Measurements from ENCODE around the gene LCORL.

Gene LCORL

DNA sequence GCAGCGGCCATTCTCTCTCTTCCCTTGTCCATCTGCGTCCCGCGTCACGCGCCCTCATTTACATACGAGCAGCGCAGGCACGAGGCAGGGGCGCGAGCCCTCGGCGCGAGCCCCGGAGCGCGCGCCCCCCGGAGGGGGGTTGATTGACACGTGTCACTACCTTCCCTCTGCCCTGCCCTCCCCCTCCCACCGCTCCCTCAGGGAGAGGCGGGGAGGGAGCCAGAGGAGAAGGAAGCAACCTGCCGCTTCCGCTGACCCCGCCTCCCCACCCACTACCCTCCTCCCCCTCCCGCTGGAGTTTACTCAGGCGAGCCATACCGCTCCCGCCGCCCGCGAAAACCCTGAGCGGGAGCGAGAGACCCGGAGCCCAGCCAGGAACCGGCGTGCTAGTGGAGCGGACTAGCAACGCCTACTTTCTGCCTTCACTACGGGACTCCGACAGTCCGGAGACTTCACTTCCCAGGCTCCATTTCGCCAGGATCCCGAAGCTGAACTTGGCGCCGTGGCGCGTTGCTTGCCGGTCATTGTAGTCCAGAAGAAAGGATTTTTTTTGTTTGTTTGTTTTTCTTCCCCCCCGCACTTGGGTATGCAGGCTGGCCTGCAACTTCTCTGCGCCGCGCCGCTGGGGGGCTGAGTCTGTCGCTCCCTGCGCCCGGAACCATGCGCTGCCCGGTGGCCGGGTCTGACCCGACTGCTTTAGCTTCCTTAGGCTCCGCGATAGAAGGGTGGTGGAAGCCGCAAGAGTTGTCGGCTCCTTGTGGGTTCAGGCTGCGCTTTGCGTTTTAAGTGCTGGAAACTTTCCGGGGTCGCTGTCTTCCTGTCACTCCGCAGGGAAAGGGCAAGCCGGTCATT is at the start of gene LCORL:
Gene LCORL (minus strand): TSS at position 36 of the 852 bp plus-strand sequence. CDS start 4 bp downstream, at position 32.
- Histone ChIP-seq H3K4me1 (ENCODE audit: control insufficient read depth, insufficient read depth, low read length) (peaks cover 9% of the 10 kb centered on the region), H3K9ac (ENCODE audit: low read depth, low read length) (peak within 1 kb of the TSS; percentile 84), H3K9me3 (ENCODE audit: control insufficient read depth, insufficient read depth, low read length) (no peaks in the 10 kb centered on the region), H3K36me3 (ENCODE audit: control insufficient read depth, insufficient read depth, low read length) (no peaks in the 10 kb centered on the region), H3K4me3 (ENCODE audit: low read depth, low read length) (peak within 1 kb of the TSS; percentile 94), H3K27me3 (ENCODE audit: control insufficient read depth, insufficient read depth, low read length) (peaks cover 22% of the 10 kb centered on the region), H3K27ac (ENCODE audit: low read depth, low read length) (peak within 1 kb of the TSS; percentile 94)

DNA sequence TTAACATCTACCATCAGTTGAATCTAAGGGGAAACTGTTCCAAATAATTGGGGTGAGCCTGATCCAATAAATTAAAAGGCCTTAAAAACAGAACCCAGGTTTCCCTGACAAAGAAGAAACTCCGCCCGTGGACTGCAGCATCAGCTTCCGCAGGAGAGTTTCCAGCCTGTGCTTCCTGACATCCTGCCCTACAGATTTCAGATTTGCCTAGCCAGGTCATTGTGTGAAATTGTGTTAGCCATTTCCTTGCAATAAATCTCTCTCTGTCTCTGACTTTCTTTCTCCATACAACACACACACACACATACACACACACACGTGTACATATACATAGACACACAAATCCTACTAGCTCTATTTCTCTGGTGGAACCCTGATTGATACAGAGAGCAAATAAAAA is 48.3 kb upstream of the LCORL start:
- Histone ChIP-seq H3K4me1 (ENCODE audit: control insufficient read depth, insufficient read depth, low read length) (no peaks in the 10 kb centered on the region), H3K36me3 (ENCODE audit: control insufficient read depth, insufficient read depth, low read length) (no peaks in the 10 kb centered on the region), H3K9me3 (ENCODE audit: control insufficient read depth, insufficient read depth, low read length) (no peaks in the 10 kb centered on the region), H3K27ac (ENCODE audit: low read depth, low read length) (no peak overlapping the region), H3K27me3 (ENCODE audit: control insufficient read depth, insufficient read depth, low read length) (no peaks in the 10 kb centered on the region), H3K4me3 (ENCODE audit: low read depth, low read length) (no peak overlapping the region), H3K9ac (ENCODE audit: low read depth, low read length) (no peak overlapping the region)

DNA sequence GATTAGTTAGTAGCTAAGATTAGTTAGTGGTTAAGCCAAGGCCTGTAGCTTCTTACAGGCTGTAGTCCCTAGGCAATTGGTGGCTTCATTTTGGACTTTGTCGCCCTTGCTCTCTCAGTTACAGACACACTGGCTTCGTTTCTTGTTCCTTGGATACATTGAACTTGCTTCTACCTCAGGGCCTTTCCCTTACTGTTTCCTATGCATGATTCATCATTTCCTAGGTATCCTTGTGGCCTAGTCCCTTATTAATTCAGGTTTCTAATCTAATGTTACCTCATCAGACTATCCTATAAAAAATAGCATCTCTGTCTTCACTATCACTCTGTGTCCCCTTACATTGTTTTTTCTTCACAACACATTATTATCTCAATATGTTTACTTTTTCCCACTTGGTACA is 45.5 kb upstream of the LCORL start:
- H3K9me3 ChIP-seq (ENCODE audit: control insufficient read depth, insufficient read depth, low read length) = peaks cover 7% of the 10 kb centered on the region; the same call in 1 of the 2 replicates
- H3K27ac ChIP-seq (ENCODE audit: low read depth, low read length) = no peak overlapping the region
- no peak overlapping the region for H3K9ac ChIP-seq (ENCODE audit: low read depth, low read length)
- no peaks in the 10 kb centered on the region for H3K4me1 ChIP-seq (ENCODE audit: control insufficient read depth, insufficient read depth, low read length)
- H3K36me3 ChIP-seq (ENCODE audit: control insufficient read depth, insufficient read depth, low read length) = no peaks in the 10 kb centered on the region
- H3K27me3 ChIP-seq (ENCODE audit: control insufficient read depth, insufficient read depth, low read length) = no peaks in the 10 kb centered on the region
- no peak overlapping the region for H3K4me3 ChIP-seq (ENCODE audit: low read depth, low read length)

DNA sequence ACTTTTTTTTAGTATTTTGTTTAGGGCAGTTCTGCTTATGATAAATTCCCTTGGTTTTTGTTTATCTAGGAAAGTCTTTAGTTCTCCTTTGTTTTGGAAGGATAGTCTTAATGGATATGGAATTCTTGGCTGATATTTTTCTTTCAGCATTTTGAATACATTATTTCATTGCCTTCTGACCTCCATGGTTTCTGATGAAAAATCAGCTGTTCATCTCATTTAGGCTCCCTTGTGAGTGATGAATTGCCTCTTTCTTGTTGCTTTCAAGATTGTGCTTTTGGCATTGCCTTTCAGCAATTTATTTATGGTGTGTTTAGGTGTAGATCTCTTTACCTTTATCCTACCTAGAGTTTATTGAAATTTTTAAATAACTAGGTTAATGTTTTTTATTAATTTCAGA is 41.5 kb upstream of the LCORL start:
- no peaks in the 10 kb centered on the region for H3K36me3 ChIP-seq (ENCODE audit: control insufficient read depth, insufficient read depth, low read length)
- H3K27me3 ChIP-seq (ENCODE audit: control insufficient read depth, insufficient read depth, low read length) = no peaks in the 10 kb centered on the region
- H3K4me3 ChIP-seq (ENCODE audit: low read depth, low read length) = no peak overlapping the region
- no peaks in the 10 kb centered on the region for H3K4me1 ChIP-seq (ENCODE audit: control insufficient read depth, insufficient read depth, low read length)
- no peak overlapping the region for H3K27ac ChIP-seq (ENCODE audit: low read depth, low read length)
- peaks cover 7% of the 10 kb centered on the region; the same call in 1 of the 2 replicates for H3K9me3 ChIP-seq (ENCODE audit: control insufficient read depth, insufficient read depth, low read length)
- no peak overlapping the region for H3K9ac ChIP-seq (ENCODE audit: low read depth, low read length)

DNA sequence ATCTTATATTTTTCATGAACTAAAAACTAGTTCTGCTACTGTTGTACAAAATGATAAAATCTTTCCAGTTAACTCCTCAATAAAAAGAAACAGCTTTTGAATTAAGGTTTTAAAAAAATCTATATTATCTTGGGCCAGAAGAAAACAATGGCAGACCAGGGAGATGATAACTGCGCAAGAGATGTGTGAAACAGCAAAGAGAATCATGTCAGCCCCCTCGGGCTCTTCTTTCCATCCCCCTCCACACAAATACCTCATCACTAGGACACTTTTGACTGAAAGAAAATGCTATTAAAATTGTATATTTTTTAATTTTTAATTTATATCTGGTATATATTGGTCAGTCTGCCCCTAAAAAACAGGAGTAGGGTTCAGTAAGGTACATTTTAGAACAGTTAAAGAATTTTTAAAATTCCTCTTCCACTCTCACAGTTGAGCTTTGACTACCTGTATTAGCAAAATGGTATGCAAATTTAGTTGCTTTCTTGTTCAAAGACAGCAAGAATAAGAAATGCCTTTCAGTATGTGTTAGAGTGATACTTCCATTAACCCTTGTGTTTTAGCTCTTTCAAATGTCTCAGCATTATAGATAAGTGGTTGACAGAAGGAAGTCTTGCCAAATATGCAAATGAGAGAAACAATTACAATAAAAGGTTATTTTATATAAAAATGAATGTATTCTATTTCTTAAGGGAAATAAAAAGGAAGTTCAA is 36.4 kb upstream of the LCORL start:
- H3K4me1 ChIP-seq (ENCODE audit: control insufficient read depth, insufficient read depth, low read length) = no peaks in the 10 kb centered on the region
- H3K27ac ChIP-seq (ENCODE audit: low read depth, low read length) = no peak overlapping the region
- H3K27me3 ChIP-seq (ENCODE audit: control insufficient read depth, insufficient read depth, low read length) = no peaks in the 10 kb centered on the region
- H3K9ac ChIP-seq (ENCODE audit: low read depth, low read length) = no peak overlapping the region
- peaks cover 2% of the 10 kb centered on the region; the same call in 1 of the 2 replicates for H3K9me3 ChIP-seq (ENCODE audit: control insufficient read depth, insufficient read depth, low read length)
- no peak overlapping the region for H3K4me3 ChIP-seq (ENCODE audit: low read depth, low read length)
- H3K36me3 ChIP-seq (ENCODE audit: control insufficient read depth, insufficient read depth, low read length) = no peaks in the 10 kb centered on the region

DNA sequence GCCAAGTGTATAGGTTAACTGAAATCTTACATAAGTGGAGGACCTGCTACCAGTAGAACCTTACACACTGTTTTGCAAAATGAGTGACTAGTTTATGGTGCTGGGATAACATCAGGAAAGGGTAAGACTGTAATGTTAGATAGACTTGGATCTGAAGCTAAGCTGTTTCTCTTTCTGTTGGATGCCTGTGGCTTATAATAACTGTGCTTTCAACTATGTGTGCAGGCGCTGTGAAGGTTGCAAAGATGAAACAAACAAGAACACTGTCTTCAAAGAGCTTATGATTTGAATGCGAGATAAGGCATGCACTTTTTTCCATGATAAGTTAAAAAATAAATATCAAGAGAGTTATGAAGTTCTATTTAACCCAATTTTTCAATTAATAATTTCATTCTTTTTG is 34.5 kb upstream of the LCORL start:
- no peaks in the 10 kb centered on the region for H3K9me3 ChIP-seq (ENCODE audit: control insufficient read depth, insufficient read depth, low read length)
- H3K9ac ChIP-seq (ENCODE audit: low read depth, low read length) = no peak overlapping the region
- no peaks in the 10 kb centered on the region for H3K27me3 ChIP-seq (ENCODE audit: control insufficient read depth, insufficient read depth, low read length)
- H3K4me3 ChIP-seq (ENCODE audit: low read depth, low read length) = no peak overlapping the region
- H3K36me3 ChIP-seq (ENCODE audit: control insufficient read depth, insufficient read depth, low read length) = no peaks in the 10 kb centered on the region
- no peaks in the 10 kb centered on the region for H3K4me1 ChIP-seq (ENCODE audit: control insufficient read depth, insufficient read depth, low read length)
- no peak overlapping the region for H3K27ac ChIP-seq (ENCODE audit: low read depth, low read length)

DNA sequence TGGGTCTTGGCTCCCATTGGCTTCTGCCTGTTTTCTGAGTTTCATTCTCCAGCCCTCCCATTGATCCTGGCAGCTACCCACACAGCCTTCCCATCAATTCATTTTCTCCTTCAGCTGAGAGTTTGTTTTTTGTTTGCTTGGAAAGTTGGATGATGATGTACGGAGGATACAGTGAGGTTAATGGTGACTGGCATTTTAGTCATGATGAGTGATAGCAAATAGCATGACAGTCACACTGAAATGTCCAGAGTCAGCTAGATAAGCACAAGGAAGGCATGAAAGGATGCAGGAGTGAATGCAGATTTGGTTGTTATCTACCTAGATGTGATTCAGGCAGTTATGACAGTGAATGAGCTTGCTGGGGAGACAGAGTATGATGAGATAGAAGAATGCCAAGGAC is 30.6 kb upstream of the LCORL start:
- no peak overlapping the region for H3K4me3 ChIP-seq (ENCODE audit: low read depth, low read length)
- no peak overlapping the region for H3K27ac ChIP-seq (ENCODE audit: low read depth, low read length)
- H3K27me3 ChIP-seq (ENCODE audit: control insufficient read depth, insufficient read depth, low read length) = no peaks in the 10 kb centered on the region
- no peak overlapping the region for H3K9ac ChIP-seq (ENCODE audit: low read depth, low read length)
- H3K9me3 ChIP-seq (ENCODE audit: control insufficient read depth, insufficient read depth, low read length) = no peaks in the 10 kb centered on the region
- no peaks in the 10 kb centered on the region for H3K4me1 ChIP-seq (ENCODE audit: control insufficient read depth, insufficient read depth, low read length)
- H3K36me3 ChIP-seq (ENCODE audit: control insufficient read depth, insufficient read depth, low read length) = no peaks in the 10 kb centered on the region

DNA sequence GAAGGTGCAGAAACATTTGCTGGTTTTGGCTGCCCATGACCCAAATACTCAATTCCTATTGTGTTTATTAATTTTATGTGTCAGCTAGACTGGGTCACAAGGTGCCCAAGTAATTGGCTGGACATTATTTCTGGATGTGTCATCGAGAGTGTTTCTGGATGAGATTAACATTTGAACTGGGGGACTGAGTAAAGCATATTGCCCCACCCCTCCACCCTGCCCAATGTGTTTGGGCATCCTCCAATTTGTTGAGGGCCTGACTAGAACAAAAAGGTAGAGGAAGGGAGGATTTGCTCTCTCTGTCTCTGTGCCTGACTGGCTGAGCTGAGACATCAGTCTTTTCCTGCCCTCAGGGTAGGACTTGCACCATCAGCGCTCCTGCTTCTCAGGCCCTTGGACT is 29.7 kb upstream of the LCORL start:
- Histone ChIP-seq H3K9ac (ENCODE audit: low read depth, low read length) (no peak overlapping the region), H3K27ac (ENCODE audit: low read depth, low read length) (no peak overlapping the region), H3K27me3 (ENCODE audit: control insufficient read depth, insufficient read depth, low read length) (no peaks in the 10 kb centered on the region), H3K4me1 (ENCODE audit: control insufficient read depth, insufficient read depth, low read length) (no peaks in the 10 kb centered on the region), H3K4me3 (ENCODE audit: low read depth, low read length) (no peak overlapping the region), H3K9me3 (ENCODE audit: control insufficient read depth, insufficient read depth, low read length) (no peaks in the 10 kb centered on the region), H3K36me3 (ENCODE audit: control insufficient read depth, insufficient read depth, low read length) (no peaks in the 10 kb centered on the region)

DNA sequence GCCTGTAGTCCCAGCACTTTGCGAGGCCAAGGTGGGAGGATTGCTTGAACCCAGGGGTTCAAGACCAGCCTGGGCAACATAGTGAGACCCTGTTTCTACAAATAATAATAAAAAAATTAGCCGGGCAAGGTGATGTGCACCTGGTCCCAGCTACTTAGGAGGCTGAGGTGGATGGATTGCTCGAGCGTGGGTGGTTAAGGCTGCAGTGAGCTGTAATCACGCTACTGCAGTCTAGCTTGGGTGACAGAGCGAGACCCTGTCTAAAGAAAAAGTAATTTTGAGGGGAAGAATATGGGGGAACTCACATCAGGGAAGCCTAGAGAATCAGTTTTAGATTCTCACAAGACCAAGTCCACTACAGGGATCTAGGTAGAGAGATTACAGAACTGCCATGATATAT is 28.9 kb upstream of the LCORL start:
- no peak overlapping the region for H3K9ac ChIP-seq (ENCODE audit: low read depth, low read length)
- H3K4me1 ChIP-seq (ENCODE audit: control insufficient read depth, insufficient read depth, low read length) = no peaks in the 10 kb centered on the region
- no peaks in the 10 kb centered on the region for H3K9me3 ChIP-seq (ENCODE audit: control insufficient read depth, insufficient read depth, low read length)
- H3K36me3 ChIP-seq (ENCODE audit: control insufficient read depth, insufficient read depth, low read length) = no peaks in the 10 kb centered on the region
- no peak overlapping the region for H3K4me3 ChIP-seq (ENCODE audit: low read depth, low read length)
- no peak overlapping the region for H3K27ac ChIP-seq (ENCODE audit: low read depth, low read length)
- H3K27me3 ChIP-seq (ENCODE audit: control insufficient read depth, insufficient read depth, low read length) = no peaks in the 10 kb centered on the region

DNA sequence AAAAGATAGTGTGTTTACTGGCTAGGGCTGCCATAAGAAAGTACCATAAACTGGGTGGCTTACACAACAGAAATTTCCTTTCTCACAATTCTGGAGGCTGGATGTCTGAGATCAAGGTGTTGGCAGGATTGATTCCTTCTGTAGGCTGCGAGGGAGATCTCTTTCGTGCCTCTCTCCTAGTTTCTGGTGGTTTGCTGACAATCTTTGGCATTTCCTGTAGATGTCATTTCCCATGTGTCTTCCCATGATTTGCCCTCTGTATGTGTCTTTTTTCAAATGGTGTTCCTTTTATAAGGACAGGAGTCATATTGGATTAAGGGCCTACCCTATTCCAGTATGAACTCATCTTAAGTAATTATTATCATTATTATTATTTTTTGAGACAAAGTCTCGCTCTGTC is 27.9 kb upstream of the LCORL start:
- Histone ChIP-seq H3K9ac (ENCODE audit: low read depth, low read length) (no peak overlapping the region), H3K9me3 (ENCODE audit: control insufficient read depth, insufficient read depth, low read length) (no peaks in the 10 kb centered on the region), H3K4me3 (ENCODE audit: low read depth, low read length) (no peak overlapping the region), H3K36me3 (ENCODE audit: control insufficient read depth, insufficient read depth, low read length) (no peaks in the 10 kb centered on the region), H3K27me3 (ENCODE audit: control insufficient read depth, insufficient read depth, low read length) (no peaks in the 10 kb centered on the region), H3K4me1 (ENCODE audit: control insufficient read depth, insufficient read depth, low read length) (no peaks in the 10 kb centered on the region), H3K27ac (ENCODE audit: low read depth, low read length) (no peak overlapping the region)

DNA sequence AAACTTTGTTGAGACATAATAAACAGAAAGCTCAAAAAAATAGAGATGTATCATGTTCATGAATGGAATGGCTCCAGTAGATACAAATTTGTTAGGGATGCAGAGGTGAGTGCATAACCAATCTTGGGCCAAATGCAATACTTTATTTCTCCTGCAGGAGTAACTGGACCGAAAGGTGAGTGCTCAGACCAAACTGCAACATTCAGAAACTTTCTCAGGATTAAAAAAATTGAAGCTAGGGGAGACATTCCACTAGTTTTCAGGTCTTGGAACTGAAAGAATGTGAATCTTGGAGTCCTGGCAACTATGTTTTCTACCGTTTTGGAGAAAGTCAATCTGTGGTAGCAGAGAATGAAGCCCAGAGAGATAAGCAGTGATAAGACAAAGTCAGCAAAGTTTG is 21.2 kb upstream of the LCORL start:
- Histone ChIP-seq H3K9me3 (ENCODE audit: control insufficient read depth, insufficient read depth, low read length) (no peaks in the 10 kb centered on the region), H3K36me3 (ENCODE audit: control insufficient read depth, insufficient read depth, low read length) (no peaks in the 10 kb centered on the region), H3K27ac (ENCODE audit: low read depth, low read length) (no peak overlapping the region), H3K4me1 (ENCODE audit: control insufficient read depth, insufficient read depth, low read length) (no peaks in the 10 kb centered on the region), H3K27me3 (ENCODE audit: control insufficient read depth, insufficient read depth, low read length) (no peaks in the 10 kb centered on the region), H3K4me3 (ENCODE audit: low read depth, low read length) (no peak overlapping the region), H3K9ac (ENCODE audit: low read depth, low read length) (no peak overlapping the region)
